ENCODE measurements around the gene RNU7-1.

- TF ChIP-seq POLR2AphosphoS5 (IDR thresholded peaks at IDR 0.05; ENCODE audit: low read depth, low read length) (no peak), POLR2A (IDR thresholded peaks at IDR 0.05; ENCODE audit: low read depth, low read length) (no peak)
Measured at GRCh38 chr12:6899427-6899826, 44.2 kb upstream of the RNU7-1 start.
